Stimulated activated CD4-positive, alpha-beta T cell treated with anti-CD3 and anti-CD28 coated beads, TNF-alpha, amount 100 ng/mL, for 1 hour (primary cell): Measurements from ENCODE around the gene SLC22A24.
"Not testable (repeated sequence)": the region's sequence is repeated elsewhere in the genome, so short reads cannot be mapped to it uniquely, and the experiment has no call there.

Experiments used
- DNase-seq, 3 donors: peaks; one replicate each; pipeline ENCODE4 v3.0.0-alpha.2; 2020; ENCODE audit warnings: low read depth in 3 of 3, low spot score in 1 of 3

The SLC22A24 gene

GRCh38 chr11:63144121-63144520, at the start of gene SLC22A24:
Gene SLC22A24 (minus strand): TSS chr11:63144221. CDS start chr11:63143779, 442 bp downstream.
- no peak for DNase-seq

GRCh38 chr11:63180536-63180935, 36.5 kb upstream of the SLC22A24 start:
- no peak for DNase-seq

GRCh38 chr11:63179432-63180041, 35.5 kb upstream of the SLC22A24 start:
- no peak for DNase-seq

GRCh38 chr11:63177872-63178271, 33.9 kb upstream of the SLC22A24 start:
- DNase-seq, result no peak

- no peak for DNase-seq
Measured at GRCh38 chr11:63165706-63166310, 21.8 kb upstream of the SLC22A24 start.

- DNase-seq, result no peak
Measured at GRCh38 chr11:63155794-63156193, 11.8 kb upstream of the SLC22A24 start.

- no peak for DNase-seq
Measured at GRCh38 chr11:63146581-63146980, 2.6 kb upstream of the SLC22A24 start.

GRCh38 chr11:63142459-63142858, 1.6 kb downstream of the SLC22A24 start:
- DNase-seq, result no peak

GRCh38 chr11:63132985-63133775, 10.8 kb downstream of the SLC22A24 start:
- no peak for DNase-seq

- DNase-seq, result no peak
Measured at GRCh38 chr11:63099555-63099954, 44.5 kb downstream of the SLC22A24 start.

GRCh38 chr11:63080682-63081081, 63.3 kb downstream of the SLC22A24 start:
- DNase-seq, result no peak

GRCh38 chr11:63046203-63046602, 97.8 kb downstream of the SLC22A24 start:
- DNase-seq, result not testable (repeated sequence)

GRCh38 chr11:63042596-63042995, 101.4 kb downstream of the SLC22A24 start:
- DNase-seq, result no peak

GRCh38 chr11:63032457-63032856, 111.6 kb downstream of the SLC22A24 start:
- DNase-seq, result no peak
